OCI-LY1 (cell line): Measurements from ENCODE around the gene EPN2.

Source experiments
- H2AFZ ChIP-seq: fragments of 200-600 bp; sonication (generic), shearing (Covaris generic); 2 replicates; pipeline ENCODE4 v1.6.0; 2014; ENCODE audit warnings: antibody characterized with exemption, mild to moderate bottlenecking, low read length
- H3F3A ChIP-seq: fragments of 200-600 bp; sonication (generic), shearing (Covaris generic); 2 replicates; pipeline ENCODE4 v1.6.0; 2014; ENCODE audit warnings: mild to moderate bottlenecking, antibody characterized with exemption, low read length, moderate library complexity; ENCODE audit not compliant: insufficient read depth
- H3K27ac ChIP-seq: fragments of 200-600 bp; sonication (generic); 2 replicates; pipeline ENCODE4 v1.5.1; 2014; ENCODE audit warnings: low read length, mixed run types, mild to moderate bottlenecking, low read depth; ENCODE audit not compliant: poor library complexity, severe bottlenecking
- H3K27me3 ChIP-seq: fragments of 200-600 bp; sonication (generic); 2 replicates; pipeline ENCODE4 v1.6.0; 2014; ENCODE audit warnings: antibody characterized with exemption, mild to moderate bottlenecking, low read length, moderate library complexity; ENCODE audit not compliant: insufficient read depth
- H3K36me3 ChIP-seq: fragments of 200-600 bp; sonication (generic); 2 replicates; pipeline ENCODE4 v1.6.1; 2014; ENCODE audit warnings: mild to moderate bottlenecking, antibody characterized with exemption, low read length, moderate library complexity, mixed read lengths; ENCODE audit not compliant: insufficient read depth
- H3K4me1 ChIP-seq: fragments of 200-600 bp; sonication (generic); 2 replicates; pipeline ENCODE4 v1.5.1; 2014; ENCODE audit warnings: mild to moderate bottlenecking, low read length, moderate library complexity; ENCODE audit not compliant: insufficient read depth, severe bottlenecking
- H3K4me2 ChIP-seq: fragments of 200-600 bp; sonication (generic), shearing (Covaris generic); 2 replicates; pipeline ENCODE4 v1.6.1; 2014; ENCODE audit warnings: low read length
- H3K4me3 ChIP-seq: fragments of 200-600 bp; sonication (generic); 2 replicates; pipeline ENCODE4 v1.5.1; 2014; ENCODE audit warnings: low read length, low read depth, mild to moderate bottlenecking, mixed read lengths; ENCODE audit not compliant: poor library complexity, severe bottlenecking
- H3K79me2 ChIP-seq: fragments of 200-600 bp; shearing (Covaris generic); 2 replicates; pipeline ENCODE4 v1.6.1; 2016; ENCODE audit warnings: mixed run types, low read length, mixed read lengths; ENCODE audit not compliant: insufficient read depth
- H3K9ac ChIP-seq: fragments of 200-600 bp; sonication (generic), shearing (Covaris generic); 2 replicates; pipeline ENCODE4 v1.6.1; 2014; ENCODE audit warnings: mild to moderate bottlenecking, low read length, mixed read lengths
- H3K9me2 ChIP-seq: fragments of 200-600 bp; sonication (generic), shearing (Covaris generic); 2 replicates; pipeline ENCODE4 v1.6.1; 2014; ENCODE audit warnings: low read depth, mild to moderate bottlenecking, low read length, mixed read lengths
- H3K9me3 ChIP-seq: fragments of 200-600 bp; shearing (Covaris generic); 2 replicates; pipeline ENCODE4 v1.6.1; 2014; ENCODE audit warnings: low read length, mixed read lengths
- H4K20me1 ChIP-seq: fragments of 200-600 bp; sonication (generic), shearing (Covaris generic); 2 replicates; pipeline ENCODE4 v1.6.0; 2016; ENCODE audit warnings: mild to moderate bottlenecking, low read length; ENCODE audit not compliant: insufficient read depth
- CTCF ChIP-seq: fragments of 200-600 bp; sonication (generic), shearing (Covaris generic); IDR thresholded peaks from 2 replicates; pipeline ENCODE4 v1.5.1; 2017; ENCODE audit warnings: mild to moderate bottlenecking, antibody characterized with exemption, low read length, moderate library complexity, mixed read lengths

EPN2 gene

DNA sequence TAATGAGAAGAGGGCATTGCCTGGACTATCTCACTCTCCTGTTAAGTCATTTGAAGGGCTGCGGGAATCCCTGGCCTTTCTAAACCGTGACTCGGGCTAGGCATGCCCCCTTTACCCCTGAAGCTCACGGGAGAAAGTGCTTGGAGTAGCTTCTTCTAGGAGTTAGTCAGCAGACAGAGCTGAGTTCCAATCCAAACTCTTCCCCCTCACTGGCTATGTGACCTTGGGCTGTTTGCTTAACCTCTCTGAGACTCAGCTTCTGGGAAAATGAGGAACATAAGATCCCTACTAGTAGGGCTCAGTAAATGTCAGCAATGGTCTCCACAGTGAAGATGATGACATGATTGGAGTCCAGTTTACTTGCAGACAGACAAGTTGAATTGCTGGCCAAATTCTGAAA lies 131.1 kb downstream of the EPN2 start:
- Histone ChIP-seq H3K4me2 (no peak overlapping the region), H3K9me2 (no peaks in the 10 kb centered on the region), H3K36me3 (no peaks in the 10 kb centered on the region), H3K9ac (no peak overlapping the region), H3K27me3 (no peaks in the 10 kb centered on the region), H3K9me3 (no peaks in the 10 kb centered on the region), H4K20me1 (no peaks in the 10 kb centered on the region), H3K27ac (no peak overlapping the region), H3F3A (no peaks in the 10 kb centered on the region), H3K4me3 (no peak overlapping the region), H2AFZ (no peak overlapping the region), H3K79me2 (no peaks in the 10 kb centered on the region), H3K4me1 (no peaks in the 10 kb centered on the region)
- no peak for TF ChIP-seq CTCF

DNA sequence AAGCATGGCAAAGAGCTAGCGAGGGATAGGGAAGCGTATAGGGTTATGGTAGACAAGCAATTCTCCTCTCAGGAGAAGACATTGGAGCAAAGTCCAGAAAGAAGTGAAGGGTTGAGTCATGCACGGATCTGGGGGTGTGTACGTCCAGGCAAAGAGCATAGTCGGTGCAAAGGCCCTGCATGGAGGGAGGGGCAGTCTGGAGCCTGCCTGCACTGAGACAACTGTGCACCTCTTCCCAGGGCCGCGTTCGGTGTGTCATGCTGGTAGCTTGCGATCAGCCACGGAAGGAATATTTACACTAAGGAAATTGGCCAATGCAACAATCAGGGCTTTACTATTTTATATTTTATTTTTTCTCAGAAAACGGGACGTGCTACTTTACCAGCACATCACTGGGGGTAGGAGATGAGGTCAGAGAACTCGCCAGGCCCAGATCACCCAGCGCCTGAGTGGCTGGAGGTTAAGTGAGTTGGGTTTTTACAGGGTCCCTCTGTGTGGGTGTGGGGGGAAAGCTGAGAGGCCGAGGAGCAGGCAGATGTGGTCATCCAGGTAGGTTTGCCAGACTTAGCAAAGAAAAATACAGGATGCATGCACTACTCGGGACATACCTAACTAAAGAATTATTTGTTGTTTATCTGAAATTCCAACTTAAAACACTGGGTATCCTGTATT lies 132.1 kb downstream of the EPN2 start:
- H3K27me3 ChIP-seq: no peaks in the 10 kb centered on the region
- H3K27ac ChIP-seq: no peak overlapping the region
- H3K4me3 ChIP-seq: no peak overlapping the region
- no peak overlapping the region for H3K9ac ChIP-seq
- TF ChIP-seq CTCF: no peak
- H3K4me2 ChIP-seq: no peak overlapping the region
- no peaks in the 10 kb centered on the region for H3K9me3 ChIP-seq
- H4K20me1 ChIP-seq: no peaks in the 10 kb centered on the region
- no peaks in the 10 kb centered on the region for H3F3A ChIP-seq
- H3K9me2 ChIP-seq: no peaks in the 10 kb centered on the region
- H3K4me1 ChIP-seq: no peaks in the 10 kb centered on the region
- H3K36me3 ChIP-seq: no peaks in the 10 kb centered on the region
- H3K79me2 ChIP-seq: no peaks in the 10 kb centered on the region
- H2AFZ ChIP-seq: no peak overlapping the region

DNA sequence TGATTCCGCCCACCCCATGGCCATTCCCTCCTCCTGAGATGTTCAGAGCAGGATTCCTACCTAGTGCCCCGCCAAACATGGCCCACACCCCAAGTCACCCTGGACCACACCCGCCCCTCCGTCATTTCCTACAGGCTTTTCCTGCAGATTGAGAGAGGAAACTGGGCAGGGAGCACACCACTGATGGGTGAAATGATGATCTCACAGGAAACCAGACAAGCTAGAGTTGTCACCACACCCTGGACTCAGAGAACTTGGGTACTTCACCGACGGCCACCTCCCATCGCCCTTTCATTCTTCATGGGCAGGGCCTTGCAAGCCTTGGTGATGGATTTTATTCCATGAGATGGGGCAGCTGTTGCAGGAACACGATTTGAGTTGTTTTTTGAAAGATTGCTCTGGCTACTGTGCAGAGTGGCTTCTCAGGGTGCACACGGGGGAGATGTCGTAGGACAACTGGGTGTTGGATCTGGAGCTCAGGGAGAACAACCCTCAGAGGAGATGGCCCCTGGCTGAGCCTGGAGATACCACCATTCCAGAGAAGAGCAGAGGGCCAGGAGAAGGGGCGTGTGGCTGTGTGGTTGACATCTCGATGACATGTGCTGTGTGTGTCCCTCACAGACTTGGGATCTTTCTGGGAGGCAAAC lies 132.8 kb downstream of the EPN2 start:
- Histone ChIP-seq H3K9me2 (no peaks in the 10 kb centered on the region), H3K27me3 (no peaks in the 10 kb centered on the region), H3K36me3 (no peaks in the 10 kb centered on the region), H3K4me3 (no peak overlapping the region), H3F3A (no peaks in the 10 kb centered on the region), H4K20me1 (no peaks in the 10 kb centered on the region), H3K9me3 (no peaks in the 10 kb centered on the region), H2AFZ (no peak overlapping the region), H3K4me2 (no peak overlapping the region), H3K79me2 (no peaks in the 10 kb centered on the region), H3K9ac (no peak overlapping the region), H3K27ac (no peak overlapping the region), H3K4me1 (no peaks in the 10 kb centered on the region)
- no peak for TF ChIP-seq CTCF
